Right lobe of liver (tissue), 4 donors: ENCODE results near the gene RNF208.

Experiments
- POLR2A ChIP-seq: fragments of 450-650 bp; IDR thresholded peaks from one replicate; pipeline ENCODE4 v1.6.1; 2017; ENCODE audit warnings: antibody characterized with exemption, mild to moderate bottlenecking
- TF ChIP-seq, protein P1 (sequence below), 4 donors: fragments of 200-600 bp in 3 of 4; fragments of 450-650 bp in 1 of 4; IDR thresholded peaks; one replicate each; pipeline versions ENCODE4 v1.5.1 to v1.8.0; 2016 to 2022; ENCODE audit warnings: antibody characterized with exemption in 4 of 4, mild to moderate bottlenecking in 2 of 4
- donor health status: DM: no; HTN: no; CAD: no.
- donor health status: DM: no; HTN: no; CAD: no.
- donor health status: DM: no; HTN: yes; CAD: no.

DNA sequence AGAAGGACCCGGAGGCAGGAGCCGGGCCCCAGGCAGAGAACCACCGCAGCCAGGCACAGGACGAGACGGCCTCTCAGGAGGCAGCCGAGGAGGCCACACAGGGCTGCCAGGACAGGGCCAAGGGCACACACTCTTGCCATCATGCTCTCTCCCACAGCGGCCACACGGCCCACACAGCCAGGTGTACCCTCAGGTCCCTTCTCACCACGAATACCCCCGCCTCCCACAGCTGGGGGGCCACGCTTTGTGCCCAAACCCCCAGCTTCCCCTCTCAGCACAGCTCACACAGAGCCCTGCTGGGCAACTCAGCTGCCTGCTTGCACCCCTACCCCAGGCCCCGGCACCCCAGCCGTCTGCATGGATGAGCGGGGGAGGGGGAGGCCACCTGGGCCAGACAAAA is 28.3 kb downstream of the RNF208 start:
- TF ChIP-seq, protein P1, sequence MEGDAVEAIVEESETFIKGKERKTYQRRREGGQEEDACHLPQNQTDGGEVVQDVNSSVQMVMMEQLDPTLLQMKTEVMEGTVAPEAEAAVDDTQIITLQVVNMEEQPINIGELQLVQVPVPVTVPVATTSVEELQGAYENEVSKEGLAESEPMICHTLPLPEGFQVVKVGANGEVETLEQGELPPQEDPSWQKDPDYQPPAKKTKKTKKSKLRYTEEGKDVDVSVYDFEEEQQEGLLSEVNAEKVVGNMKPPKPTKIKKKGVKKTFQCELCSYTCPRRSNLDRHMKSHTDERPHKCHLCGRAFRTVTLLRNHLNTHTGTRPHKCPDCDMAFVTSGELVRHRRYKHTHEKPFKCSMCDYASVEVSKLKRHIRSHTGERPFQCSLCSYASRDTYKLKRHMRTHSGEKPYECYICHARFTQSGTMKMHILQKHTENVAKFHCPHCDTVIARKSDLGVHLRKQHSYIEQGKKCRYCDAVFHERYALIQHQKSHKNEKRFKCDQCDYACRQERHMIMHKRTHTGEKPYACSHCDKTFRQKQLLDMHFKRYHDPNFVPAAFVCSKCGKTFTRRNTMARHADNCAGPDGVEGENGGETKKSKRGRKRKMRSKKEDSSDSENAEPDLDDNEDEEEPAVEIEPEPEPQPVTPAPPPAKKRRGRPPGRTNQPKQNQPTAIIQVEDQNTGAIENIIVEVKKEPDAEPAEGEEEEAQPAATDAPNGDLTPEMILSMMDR (IDR thresholded peaks at IDR 0.05), result no peak
- TF ChIP-seq POLR2A, result no peak
